ENCODE data around the gene COX5A.

GRCh38 chr15:74897300-74897701, 40.6 kb downstream of the COX5A start:
- TF ChIP-seq CTCF (IDR thresholded peaks at IDR 0.05; ENCODE audit: insufficient read depth, low read depth, low read length) (no peak), EZH2 (IDR thresholded peaks at IDR 0.05; ENCODE audit: insufficient read depth, low read length) (no peak)

All from astrocyte (in vitro differentiated cells and primary cell).